IPS DF 6.9 (cell line): Measurements from ENCODE around the gene LDB2.

Experiments
- DNase-seq: peaks from one replicate; pipeline ENCODE4 v3.0.0-alpha.2; 2013; ENCODE audit warnings: low read depth, low spot score
- H3K27ac ChIP-seq: one replicate; pipeline ENCODE4 v1.5.1; 2013; ENCODE audit warnings: low read length, control low read depth
- H3K27me3 ChIP-seq: 2 replicates; pipeline ENCODE4 v1.6.1; 2013; ENCODE audit warnings: mild to moderate bottlenecking, low read length; ENCODE audit not compliant: control insufficient read depth, insufficient read depth
- H3K36me3 ChIP-seq: 2 replicates; pipeline ENCODE4 v1.6.1; 2013; ENCODE audit warnings: low read length; ENCODE audit not compliant: control insufficient read depth, insufficient read depth
- H3K4me1 ChIP-seq: 2 replicates; pipeline ENCODE4 v1.6.1; 2013; ENCODE audit warnings: low read length; ENCODE audit not compliant: control insufficient read depth, insufficient read depth
- H3K4me3 ChIP-seq: 2 replicates; pipeline ENCODE4 v1.5.1; 2013; ENCODE audit warnings: mild to moderate bottlenecking, low read length
- H3K9me3 ChIP-seq: 2 replicates; pipeline ENCODE4 v1.6.1; 2013; ENCODE audit warnings: low read length, inconsistent platforms; ENCODE audit not compliant: control insufficient read depth, insufficient read depth
- WGBS: extraction: QIAGEN DNeasy Blood & Tissue Kit; methylation state at CpG from one replicate; pipeline ENCODE4 v1.1.7; 2013; ENCODE audit warnings: mixed read lengths, missing lambda C conversion rate; ENCODE audit not compliant: insufficient read length, insufficient coverage; 5-methylcytosine and 5-hydroxymethylcytosine counted together

Gene LDB2

GRCh38 chr4:16844816-16845586 is 53.4 kb downstream of the LDB2 start:
- WGBS: no CpG with 5 or more reads among the region's 6 CpGs
- Histone ChIP-seq H3K36me3 (no peaks in the 10 kb centered on the region), H3K4me1 (peaks cover 9% of the 10 kb centered on the region; the same call in 1 of the 2 replicates), H3K9me3 (no peaks in the 10 kb centered on the region), H3K27me3 (no peaks in the 10 kb centered on the region; the same call in 1 of the 2 replicates), H3K4me3 (no peak overlapping the region), H3K27ac (peak overlapping the region; percentile 84)
- no peak for DNase-seq

- Histone ChIP-seq H3K27me3 (no peaks in the 10 kb centered on the region; the same call in 1 of the 2 replicates), H3K4me3 (no peak overlapping the region), H3K9me3 (no peaks in the 10 kb centered on the region), H3K27ac (no peak overlapping the region), H3K4me1 (peaks cover 9% of the 10 kb centered on the region; the same call in 1 of the 2 replicates), H3K36me3 (no peaks in the 10 kb centered on the region)
- no peak for DNase-seq
- no CpG with 5 or more reads among the region's 6 CpGs for WGBS
These were observed 54.5 kb downstream of the LDB2 start for GRCh38 chr4:16843831-16844508.

- no CpG with 5 or more reads among the region's 4 CpGs for WGBS
- H3K27me3 ChIP-seq: no peaks in the 10 kb centered on the region; the same call in 1 of the 2 replicates
These were observed 60.1 kb downstream of the LDB2 start for GRCh38 chr4:16838226-16838875.

GRCh38 chr4:16837475-16837874 is 61.0 kb downstream of the LDB2 start:
- no peak for DNase-seq
- Histone ChIP-seq H3K36me3 (no peaks in the 10 kb centered on the region), H3K27me3 (no peaks in the 10 kb centered on the region; the same call in 1 of the 2 replicates), H3K9me3 (no peaks in the 10 kb centered on the region), H3K27ac (no peak overlapping the region), H3K4me1 (no peaks in the 10 kb centered on the region; the same call in 1 of the 2 replicates), H3K4me3 (no peak overlapping the region)
- WGBS: no CpG with 5 or more reads among the region's 3 CpGs

More at GRCh38 chr4:16838226-16838875, 60.1 kb downstream of the LDB2 start:
- H3K4me3 ChIP-seq: no peak overlapping the region
- H3K9me3 ChIP-seq: no peaks in the 10 kb centered on the region
- no peaks in the 10 kb centered on the region; the same call in 1 of the 2 replicates for H3K4me1 ChIP-seq
- no peak overlapping the region for H3K27ac ChIP-seq
- H3K36me3 ChIP-seq: no peaks in the 10 kb centered on the region
- no peak for DNase-seq

GRCh38 chr4:16836324-16836723 is 62.1 kb downstream of the LDB2 start:
- Histone ChIP-seq H3K27me3 (no peaks in the 10 kb centered on the region; the same call in 1 of the 2 replicates), H3K9me3 (no peaks in the 10 kb centered on the region), H3K27ac (no peak overlapping the region), H3K4me3 (no peak overlapping the region), H3K4me1 (no peaks in the 10 kb centered on the region; the same call in 1 of the 2 replicates), H3K36me3 (no peaks in the 10 kb centered on the region)
- no peak for DNase-seq
- no CpG with 5 or more reads among the region's 2 CpGs for WGBS

DNA sequence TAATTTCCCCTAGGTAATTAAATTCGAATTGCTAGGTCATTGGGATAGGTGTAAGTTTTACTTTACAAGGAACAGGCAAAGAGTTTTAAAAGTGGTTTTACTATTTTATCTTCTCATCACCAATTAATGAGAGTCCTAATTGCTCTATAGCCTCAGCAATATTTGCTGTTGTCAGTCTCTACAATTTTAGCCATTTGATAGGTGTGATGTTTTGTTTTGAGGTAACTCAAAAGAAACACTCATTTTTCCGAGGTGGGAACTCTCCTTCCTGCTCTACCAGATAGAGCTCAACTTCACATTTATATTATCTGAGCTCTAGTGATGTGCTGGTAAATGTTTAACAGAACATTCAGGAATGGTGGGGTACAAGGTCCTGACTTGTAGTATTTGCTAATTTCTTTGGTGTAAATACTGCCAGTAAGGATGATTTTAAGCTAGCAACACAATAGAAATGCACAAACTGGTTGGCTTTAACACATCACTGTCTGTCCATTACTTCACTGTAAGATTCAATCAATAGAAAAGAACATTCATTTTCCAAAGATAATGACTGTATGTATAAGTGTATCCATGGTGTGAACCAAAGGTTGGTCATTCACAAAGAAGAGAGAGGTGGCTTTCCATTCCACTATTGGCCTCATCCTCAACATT is 62.7 kb downstream of the LDB2 start:
- Histone ChIP-seq H3K27ac (no peak overlapping the region), H3K9me3 (no peaks in the 10 kb centered on the region), H3K4me3 (no peak overlapping the region), H3K27me3 (no peaks in the 10 kb centered on the region; the same call in 1 of the 2 replicates), H3K36me3 (no peaks in the 10 kb centered on the region), H3K4me1 (no peaks in the 10 kb centered on the region; the same call in 1 of the 2 replicates)
- no CpG with 5 or more reads among the region's 2 CpGs for WGBS
- DNase-seq: no peak

DNA sequence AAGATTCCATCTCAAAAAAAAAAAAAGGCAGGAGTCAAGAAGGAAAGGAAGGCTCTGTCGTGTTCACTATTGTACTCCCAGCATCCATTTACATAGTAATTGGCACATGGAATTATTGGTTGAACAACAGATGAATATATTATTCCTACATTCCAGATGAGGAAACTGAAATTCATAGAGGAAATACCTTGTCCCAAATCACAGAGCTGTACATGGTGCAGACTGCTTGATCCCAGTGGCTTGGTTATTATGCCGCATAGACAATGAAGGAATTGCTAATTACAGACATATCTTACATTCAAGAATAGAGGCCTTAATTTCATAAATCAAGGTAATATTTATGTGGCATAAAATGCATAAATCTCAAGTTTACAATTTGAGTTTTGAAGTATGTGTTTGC is 63.6 kb downstream of the LDB2 start:
- Histone ChIP-seq H3K9me3 (no peaks in the 10 kb centered on the region), H3K4me3 (no peak overlapping the region), H3K27me3 (no peaks in the 10 kb centered on the region), H3K4me1 (no peaks in the 10 kb centered on the region; the same call in 1 of the 2 replicates), H3K36me3 (no peaks in the 10 kb centered on the region), H3K27ac (no peak overlapping the region)
- no peak for DNase-seq
- no CpG with 5 or more reads among the region's 2 CpGs for WGBS

GRCh38 chr4:16833722-16834121 is 64.7 kb downstream of the LDB2 start:
- Histone ChIP-seq H3K27ac (no peak overlapping the region), H3K36me3 (no peaks in the 10 kb centered on the region), H3K9me3 (no peaks in the 10 kb centered on the region), H3K4me1 (peaks cover 2% of the 10 kb centered on the region; the same call in 1 of the 2 replicates), H3K27me3 (no peaks in the 10 kb centered on the region), H3K4me3 (no peak overlapping the region)
- no peak for DNase-seq
- WGBS: no CpG with 5 or more reads among the region's 4 CpGs

- no peaks in the 10 kb centered on the region for H3K27me3 ChIP-seq
- H3K4me1 ChIP-seq: peaks cover 10% of the 10 kb centered on the region; the same call in 1 of the 2 replicates
- H3K36me3 ChIP-seq: no peaks in the 10 kb centered on the region
- no peaks in the 10 kb centered on the region for H3K9me3 ChIP-seq
- DNase-seq: no peak
- H3K27ac ChIP-seq: no peak overlapping the region
- no CpG with 5 or more reads among the region's 3 CpGs for WGBS
- no peak overlapping the region for H3K4me3 ChIP-seq
These were observed 68.4 kb downstream of the LDB2 start for GRCh38 chr4:16830081-16830480.
